Stimulated activated CD4-positive, alpha-beta T cell treated with anti-CD3 and anti-CD28 coated beads, Interleukin-1b, Interleukin-23, amount 100 ng/mL, for 1 hour (primary cell): Measurements from ENCODE around the gene MYBPH.

Experiments
- DNase-seq, 2 donors: peaks; one replicate each; pipeline ENCODE4 v3.0.0-alpha.2; 2020; ENCODE audit warnings: low read depth in 2 of 2

Gene MYBPH

DNA sequence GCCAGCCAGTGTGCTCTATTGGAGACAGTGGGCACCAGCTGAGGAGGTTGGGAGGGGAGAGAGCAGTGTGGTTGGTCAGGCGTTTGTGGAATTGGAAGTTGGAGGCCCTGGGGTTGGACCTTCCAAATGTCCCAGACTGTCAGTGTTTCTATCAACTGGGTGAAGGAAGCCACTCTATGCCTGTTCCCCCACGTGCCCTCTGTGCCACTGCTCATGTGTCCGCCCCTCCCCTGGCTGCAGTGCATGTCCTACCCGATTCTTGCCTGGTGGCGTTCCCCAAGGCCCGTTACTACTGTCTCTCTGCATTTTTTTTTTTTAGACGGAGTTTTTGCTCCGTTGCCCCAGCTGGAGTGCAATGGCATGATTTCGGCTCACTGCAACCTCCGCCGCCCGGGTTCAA, 27.0 kb downstream of the MYBPH start:
- DNase-seq, result no peak

DNA sequence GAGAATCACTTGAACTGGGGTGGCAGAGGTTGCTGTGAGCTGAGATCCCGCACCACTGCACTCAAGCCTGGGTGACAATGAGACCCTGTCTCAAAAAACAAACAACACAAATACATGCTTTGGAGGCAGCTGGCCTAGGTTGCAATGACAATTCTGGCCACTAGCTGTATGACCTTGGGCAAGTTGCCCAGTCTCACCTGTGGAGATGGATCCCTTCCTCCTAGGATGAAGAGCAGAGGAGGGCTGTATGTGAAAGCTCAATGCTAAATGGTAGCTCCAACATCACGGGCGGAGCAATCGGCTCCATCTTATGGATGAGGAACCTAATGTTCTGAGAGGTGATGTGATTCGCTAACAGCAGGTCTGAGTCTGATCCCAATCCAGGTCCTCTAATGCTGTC, 27.5 kb downstream of the MYBPH start:
- DNase-seq, result no peak

DNA sequence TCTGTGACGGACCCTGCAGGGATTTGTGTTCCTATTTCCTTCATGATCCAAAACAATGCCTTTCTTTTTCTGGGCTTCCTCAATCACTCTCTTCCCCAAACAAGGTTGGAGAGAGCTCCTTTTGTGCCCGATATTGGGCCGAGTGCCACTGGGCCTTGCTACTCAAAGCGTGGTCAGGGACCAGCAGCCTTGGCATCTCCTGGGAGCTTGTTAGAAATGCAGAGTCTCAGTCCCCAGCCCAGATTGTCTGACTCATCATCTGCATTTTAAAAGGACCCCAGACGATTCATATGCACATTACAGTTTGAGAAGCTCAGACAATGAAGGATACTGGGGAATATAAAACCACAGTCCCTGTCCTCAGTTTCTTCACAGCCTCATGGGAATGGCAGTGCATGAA, 28.2 kb downstream of the MYBPH start:
- DNase-seq, result no peak

DNA sequence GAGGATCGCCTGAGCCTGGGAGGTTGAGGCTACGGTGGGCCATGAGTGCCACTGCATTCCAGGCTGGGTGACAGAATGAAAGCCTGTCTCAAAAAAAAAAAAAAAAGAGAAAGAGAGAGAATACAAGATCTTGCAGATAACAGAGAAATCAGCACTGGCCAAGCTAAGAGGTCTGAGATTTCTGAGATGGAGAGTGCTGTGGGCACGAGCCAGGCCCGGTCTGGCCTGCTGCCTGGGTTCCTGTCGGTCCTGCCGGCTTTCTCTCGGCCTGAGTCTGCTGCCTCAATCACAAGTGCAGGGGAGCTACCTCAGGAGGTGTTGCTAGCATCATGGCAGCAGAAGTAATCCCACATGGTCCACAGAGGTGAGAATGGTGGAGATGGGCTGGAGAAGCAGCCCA, 29.1 kb downstream of the MYBPH start:
- DNase-seq, result no peak

DNA sequence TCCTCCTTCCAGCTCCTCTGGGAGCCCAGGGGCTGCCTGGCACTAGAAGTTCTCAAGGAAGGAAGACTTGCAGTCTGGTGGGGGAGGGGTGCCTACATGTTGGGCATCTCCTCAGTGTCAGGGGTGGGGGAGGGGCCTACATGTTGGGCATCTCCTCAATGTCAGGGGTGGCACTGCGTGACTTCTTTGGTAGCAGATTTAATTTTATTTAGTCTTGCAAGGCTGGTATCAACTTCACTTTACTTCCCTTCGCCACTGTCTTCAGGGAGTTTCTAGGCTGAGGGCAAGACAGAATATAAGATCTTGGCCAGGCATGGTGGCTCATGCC, 29.6 kb downstream of the MYBPH start:
- no peak for DNase-seq

DNA sequence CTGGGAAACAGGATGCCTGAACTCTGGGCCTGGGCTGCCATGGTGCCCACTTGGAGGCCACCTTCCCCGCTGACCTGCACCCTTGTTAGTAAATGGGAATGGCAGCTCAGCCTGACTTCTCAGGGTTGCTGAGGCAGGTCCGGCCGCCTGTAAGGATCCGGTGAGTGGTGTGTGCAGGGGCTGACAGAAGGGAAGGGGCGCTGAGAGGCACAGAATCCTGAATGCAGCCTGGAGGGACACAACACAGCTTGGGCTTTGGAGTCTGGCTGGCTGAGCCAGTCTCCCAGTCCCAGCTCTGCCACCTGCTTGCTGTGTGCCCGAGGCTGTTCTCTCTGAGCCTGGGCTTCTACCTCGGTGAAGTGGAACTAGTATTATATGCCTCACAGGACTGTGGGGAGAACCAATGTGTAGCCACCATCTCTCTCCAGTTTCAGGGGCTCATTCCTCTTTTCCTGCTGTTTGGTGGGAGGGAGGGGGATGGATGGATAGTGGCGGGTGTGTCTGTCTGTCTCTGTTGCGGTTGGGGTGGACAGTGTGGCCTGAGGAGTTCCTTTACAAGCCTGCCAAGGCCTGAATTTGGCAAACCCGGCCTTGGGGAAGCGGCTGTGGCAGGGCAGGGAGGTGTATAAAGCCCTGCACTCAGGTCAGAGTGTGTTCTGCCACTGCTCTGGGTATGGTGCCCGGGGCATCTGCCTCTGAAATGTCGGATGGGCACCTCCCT, 30.1 kb downstream of the MYBPH start:
- no peak for DNase-seq

DNA sequence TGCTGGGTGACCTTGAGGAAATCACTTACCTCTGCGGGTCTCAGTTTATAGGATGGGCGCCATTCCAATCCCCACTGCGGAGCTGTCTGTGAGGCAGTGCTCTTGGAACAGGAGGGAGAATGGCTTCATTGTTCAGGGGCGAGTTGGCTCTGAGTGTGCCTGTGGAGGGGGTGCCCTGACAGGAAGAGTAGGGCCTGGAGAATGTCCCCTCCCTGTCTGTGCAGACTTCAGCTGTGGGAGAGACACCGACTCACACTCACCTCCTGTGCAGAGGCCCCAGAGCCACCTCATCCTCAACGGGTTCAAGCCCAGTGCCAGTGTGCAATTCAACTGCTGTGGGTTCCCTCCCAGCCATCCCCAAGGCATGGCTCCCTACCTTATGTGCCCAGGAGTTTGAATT, 31.0 kb downstream of the MYBPH start:
- no peak for DNase-seq

DNA sequence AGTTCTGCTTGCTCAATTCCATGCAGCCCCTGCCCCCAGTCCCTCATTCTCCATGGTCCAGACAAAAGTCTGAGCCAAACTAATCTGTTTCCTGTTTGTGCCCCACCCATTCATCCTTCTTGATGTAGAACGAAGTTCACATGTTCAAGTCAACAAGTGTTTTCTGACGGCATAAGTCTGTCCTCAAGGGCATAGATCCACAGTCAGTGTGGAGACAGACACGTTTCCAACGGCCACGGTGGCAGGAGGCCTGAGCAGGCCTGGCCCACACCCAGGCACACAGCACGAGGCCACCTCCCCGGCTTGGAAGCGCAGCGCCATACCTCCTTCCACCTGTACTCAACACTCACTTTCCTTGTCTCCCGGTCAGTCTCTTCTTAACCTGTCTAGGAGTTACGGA, 32.0 kb downstream of the MYBPH start:
- DNase-seq, result no peak

DNA sequence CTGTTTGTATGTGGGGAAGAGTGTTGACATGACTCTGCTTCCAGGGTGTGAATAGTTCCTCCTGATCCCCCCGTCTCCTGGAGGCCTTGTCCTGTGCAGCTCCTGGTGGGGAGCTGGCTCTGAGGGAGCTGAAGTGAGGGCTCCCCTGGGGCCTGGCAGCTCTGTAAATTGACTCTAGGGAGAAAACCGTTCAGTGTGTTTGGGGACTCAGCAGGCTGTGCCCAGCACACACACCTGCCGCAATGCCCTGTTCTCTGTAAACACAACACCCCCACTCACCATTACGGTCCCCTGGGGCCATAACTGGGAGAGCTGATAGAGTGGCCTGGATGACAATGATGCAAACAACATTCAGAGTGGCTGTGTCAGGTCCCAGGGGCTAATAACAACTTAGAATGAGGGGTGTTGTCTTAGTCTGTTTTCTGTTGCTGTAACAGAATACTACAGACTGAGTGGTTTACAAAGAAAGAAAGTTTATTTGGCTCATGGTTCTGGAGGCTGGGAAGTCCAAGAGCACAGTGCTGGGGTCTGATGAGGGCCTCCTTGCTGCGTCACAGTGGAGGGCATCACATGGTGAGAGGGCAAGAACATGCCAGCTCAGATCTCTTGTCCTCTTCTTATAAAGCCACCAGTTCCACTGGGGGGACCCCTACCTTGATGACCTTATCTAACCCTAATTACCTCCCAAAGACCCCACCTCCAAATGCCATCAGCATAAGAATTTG, 32.8 kb downstream of the MYBPH start:
- no peak for DNase-seq

DNA sequence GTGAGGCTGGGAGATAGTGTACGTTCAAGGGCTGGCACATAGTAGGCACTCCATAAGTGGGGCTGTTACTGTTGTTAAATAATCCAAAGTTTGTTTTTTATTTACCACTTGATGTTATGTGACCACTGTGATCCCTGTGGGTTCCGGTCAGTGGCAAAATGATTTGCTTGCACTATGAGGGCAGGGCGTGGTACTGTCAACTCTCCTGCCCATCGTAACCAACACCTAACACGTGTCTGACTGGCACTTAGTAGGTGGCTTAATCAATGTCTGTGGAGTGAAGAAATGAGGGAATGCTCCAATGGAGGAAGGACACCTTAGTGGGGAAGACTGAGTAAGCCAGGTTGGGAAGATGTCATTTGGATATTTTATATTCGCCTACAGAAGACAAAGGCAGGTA, 33.5 kb downstream of the MYBPH start:
- no peak for DNase-seq

DNA sequence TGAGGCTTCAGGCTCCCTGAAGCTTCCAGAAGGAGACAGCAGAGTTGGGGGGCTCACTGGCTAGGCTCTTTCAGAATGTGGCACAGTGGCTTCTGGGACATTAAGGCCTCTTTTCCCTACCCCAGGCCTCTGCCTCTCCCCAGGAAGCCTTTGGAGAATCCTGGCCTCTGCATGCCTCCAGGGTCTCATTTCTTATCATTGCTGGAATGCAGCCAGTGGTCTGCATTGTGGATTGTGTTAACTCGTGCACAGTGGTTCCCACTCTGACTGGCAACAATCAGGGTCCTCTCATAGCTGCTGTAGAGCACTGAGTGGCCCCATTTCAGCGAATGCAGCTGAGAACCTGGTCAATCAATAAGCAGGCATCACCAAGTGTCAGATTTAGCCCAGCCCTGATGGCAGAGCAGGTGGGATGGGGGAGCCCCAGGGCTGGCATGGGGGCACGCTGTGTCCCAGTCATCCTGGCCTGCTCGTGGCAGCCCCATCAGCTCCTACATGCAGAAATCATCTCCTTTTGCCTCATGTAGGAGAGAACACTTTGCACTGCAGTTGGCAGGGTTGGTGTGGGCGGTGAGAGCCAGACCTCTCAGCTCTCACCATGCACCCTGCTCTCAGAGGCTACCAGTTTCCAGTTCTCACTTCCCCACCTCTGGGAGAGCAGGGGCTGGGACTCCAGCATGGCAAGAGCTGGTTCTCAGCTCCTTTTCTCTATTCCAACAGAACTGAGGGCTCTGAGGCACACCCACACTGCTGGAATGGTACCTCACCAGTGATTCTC, 34.7 kb downstream of the MYBPH start:
- no peak for DNase-seq

DNA sequence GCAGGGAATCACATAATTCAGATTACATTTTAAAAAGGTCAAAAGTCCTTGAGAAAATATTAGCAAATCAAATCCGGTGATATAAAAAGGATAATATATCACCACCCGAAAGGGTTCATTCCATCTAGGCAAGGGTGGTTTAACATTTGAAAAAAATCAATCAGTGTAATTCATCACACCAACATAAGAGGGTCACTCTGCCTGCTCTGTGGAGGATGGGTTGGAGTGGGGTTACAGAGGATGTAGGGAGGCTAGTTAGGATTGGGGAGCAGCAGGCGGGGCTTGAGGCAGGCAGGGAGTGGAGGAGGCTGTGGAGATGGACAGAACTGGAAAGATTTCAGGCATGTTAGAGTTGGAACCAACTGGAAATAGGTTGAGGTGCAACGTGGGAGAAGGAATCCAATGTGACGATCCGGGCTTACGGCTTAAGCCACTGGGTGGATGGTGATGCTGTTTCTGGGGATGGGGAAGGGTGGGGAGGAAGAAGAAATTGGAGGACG, 35.6 kb downstream of the MYBPH start:
- DNase-seq, result no peak

DNA sequence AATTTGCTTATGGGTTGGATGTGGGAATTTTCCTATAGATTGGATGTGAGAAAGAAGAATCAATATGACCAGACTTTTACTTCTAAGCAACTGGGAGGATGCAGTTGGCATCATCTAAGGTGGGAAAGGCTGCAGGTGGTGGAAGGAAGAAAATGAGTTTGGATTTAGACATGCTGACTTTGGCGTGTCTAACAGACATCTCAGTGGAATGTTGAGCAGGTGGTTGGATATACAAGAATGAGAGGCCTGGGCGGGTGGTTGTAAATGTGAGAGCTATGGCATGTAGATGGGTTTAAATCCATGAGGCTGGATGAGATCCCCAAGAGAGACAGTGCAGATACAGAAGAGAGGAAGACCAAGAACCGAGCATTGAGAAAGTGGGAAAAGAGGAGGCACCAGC, 37.6 kb downstream of the MYBPH start:
- no peak for DNase-seq

DNA sequence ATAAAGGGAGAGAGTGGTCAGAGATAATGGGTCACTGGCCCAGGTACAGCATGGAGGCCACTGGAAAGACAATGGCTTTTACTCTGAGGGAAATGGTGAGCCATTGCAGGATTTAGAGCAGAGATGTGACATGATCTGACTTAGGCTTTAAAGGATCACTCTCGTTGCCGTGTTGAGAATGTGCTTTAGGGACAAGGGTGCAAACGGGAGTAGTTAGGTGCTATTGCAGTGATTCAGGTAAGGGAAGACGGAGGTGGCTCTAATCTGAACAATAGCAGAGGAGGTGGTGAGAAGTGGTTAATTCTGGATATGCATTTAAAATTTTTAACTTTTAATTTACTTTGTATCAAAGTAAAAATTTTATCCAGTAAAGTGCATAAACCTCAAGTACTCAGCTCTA, 38.3 kb downstream of the MYBPH start:
- no peak for DNase-seq

DNA sequence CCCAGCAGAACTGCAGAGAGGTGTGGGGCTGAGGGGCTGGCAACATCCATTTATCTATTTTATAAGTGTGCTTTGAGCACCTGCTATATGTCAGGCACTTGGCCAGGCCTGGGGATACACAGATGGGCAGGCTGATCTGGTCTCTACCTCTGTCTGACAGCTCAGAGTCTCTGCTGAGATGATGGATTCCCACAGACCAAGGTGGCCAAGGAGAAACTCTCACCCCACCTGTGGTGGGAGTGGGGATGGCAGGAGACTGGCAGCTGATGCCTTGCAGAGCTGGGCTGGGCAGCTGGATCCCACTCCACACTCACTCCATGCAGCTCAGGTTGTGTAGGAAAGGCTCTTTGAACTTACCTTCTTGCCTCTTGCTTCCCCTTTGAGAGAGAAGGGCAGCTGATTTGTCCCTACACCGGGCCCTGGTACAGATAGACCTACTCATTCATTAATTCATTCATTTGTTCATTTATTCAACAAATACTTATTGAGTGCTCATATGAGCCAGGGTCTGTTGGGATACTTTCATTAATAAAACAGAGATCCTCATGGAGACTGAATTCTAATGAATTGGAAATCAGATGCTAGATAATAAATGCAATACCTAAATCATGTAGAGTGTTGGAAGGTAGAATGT, 39.1 kb downstream of the MYBPH start:
- no peak for DNase-seq

DNA sequence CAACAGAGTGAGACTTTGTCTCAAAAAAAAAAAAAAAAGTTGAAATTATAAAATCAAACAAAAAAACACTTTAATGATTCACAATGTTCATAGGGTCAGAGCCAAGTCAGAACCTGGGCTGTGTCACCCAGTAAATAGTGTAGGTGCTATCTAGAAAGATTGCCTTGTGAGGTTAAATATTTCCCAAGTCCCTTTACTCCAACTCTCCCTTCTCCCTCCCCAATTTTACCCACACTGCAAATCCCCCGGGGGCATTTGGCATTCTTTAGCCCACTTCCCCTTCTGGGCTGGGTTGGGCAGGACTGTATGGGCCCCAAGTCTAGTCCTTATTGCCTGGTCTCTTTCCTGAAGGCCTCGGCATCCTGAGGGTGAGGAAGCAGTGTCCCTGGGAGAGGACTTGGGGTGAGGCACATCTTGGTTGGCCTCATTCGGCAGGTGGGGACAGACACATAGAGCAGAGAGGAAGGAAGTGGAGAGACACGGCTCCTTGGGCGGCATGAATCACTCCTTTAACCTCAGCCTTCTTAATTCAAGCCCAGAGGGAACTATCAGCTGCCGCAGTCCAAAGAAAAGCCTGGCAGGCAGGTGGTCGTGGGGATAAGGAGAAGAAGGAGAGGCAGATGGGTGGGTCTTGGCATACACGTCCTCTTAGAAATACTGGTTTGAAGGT, 39.9 kb downstream of the MYBPH start:
- DNase-seq, result no peak

DNA sequence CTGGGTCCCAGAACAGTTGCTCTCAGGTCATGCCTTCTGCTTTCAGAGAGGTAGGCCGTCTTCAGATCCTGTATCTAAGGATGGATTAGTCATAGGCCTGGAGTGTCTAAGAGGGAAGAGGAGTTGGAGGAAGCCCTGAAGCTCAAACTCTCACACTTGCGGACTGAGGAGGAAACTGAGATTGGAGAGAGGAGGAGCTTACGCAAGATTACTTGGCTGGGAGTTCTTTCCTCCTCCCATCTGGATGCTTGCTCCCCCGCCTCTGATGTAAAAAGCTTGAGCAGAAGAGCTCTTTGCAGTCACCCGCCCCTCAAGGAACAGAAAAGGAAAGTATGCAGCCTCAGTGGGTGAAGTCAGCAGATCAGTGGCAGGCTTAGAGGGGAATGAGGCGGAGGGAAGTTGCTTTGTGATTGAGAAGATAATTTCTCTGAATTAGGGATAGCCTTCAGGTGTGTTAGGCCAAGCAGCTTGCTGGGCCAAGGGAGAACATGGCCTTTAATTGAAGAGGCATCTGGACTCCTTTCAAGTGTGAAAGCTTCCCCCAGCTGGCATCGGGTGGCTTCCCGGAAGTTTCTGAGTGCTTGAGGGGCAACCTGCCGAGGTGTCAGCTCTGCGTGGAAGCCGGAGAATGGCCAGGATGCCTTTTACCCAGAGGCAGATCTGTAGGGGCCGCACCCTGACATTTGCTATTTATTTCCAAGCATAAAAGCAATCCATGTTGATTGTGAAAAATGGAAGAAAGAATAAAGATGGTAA, 41.5 kb downstream of the MYBPH start:
- no peak for DNase-seq

DNA sequence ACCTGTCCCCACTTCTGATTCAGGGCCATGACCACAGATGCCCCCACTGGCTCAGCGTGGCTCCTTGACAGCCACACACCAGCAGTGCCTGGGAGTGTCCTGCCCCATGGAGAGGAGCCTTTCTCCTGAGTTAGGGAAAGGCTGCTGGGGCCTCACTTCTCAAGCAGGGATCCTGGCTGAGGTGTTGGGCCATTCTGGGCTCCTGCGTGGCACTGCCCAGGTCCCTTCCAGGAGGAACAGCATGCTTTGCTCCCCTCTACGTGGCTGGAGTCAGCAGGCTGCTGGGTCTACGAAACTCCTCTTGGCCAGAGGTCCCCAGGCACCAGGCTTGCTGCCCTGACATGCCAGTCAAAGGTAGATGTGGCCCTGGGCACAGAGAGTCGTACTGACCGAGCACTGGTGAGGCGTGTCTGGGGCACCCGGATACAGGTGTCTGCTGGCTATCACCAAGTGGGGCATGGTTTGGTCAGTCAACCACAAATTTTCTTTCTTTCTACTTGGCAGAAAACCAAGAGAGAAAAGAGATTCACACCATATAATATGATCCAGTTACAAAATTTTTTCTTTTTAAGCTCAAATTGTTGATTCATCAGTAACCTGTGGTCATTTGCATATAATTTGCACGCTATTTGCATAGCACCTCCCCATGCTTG, 44.0 kb downstream of the MYBPH start:
- no peak for DNase-seq

DNA sequence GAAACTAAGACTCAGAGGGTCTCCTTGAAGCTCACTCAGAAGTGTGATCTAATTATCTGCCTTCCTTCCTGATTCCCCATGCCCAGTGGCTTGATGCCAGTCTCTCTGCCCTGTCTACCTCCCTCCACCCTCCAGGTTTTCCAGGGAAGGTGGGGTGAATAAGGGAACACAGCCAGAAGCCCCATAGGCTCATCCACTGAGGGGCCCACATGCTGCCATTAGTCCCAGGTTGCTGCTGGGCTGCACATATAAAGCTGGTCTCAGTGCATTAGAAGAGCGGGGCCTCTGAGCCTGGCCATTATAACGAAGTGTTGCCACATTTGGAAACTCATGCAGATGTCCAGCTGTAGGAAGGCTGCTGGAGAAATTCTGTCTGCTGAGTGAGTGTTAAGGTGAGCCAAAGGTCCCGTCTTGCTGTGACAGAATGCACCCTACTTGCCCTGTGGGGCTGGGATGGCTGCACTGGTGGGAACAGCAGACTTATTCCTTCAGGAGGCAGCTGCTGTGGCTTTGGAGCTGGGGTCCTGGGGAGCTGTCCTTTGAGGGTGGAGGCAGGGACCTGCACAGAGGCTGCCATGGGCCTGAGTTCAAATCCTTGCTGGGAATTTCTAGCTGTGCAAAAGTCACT, 45.2 kb downstream of the MYBPH start:
- DNase-seq, result no peak
